Upper lobe of left lung (tissue), 6 donors: ENCODE results near the gene SLC10A1. TPM values are rescaled to one million over a fixed set of nuclear protein-coding genes. Genes with fewer than 3 reads are reported as not detected.

Source experiments
- ATAC-seq, 2 donors: fragments of 200-7000 bp; cut with Tn5 transposase; one replicate each; pipeline ENCODE4 v1.9.1; 2022; ENCODE audit warnings: mild to moderate bottlenecking in 2 of 2, moderate library complexity in 2 of 2; ENCODE audit not compliant: low FRiP score in 2 of 2
- DNase-seq, 2 donors: peaks; one replicate each; pipeline ENCODE4 v3.0.0-alpha.2; 2019 to 2020
- H3K27ac ChIP-seq, 4 donors: fragments of 200-600 bp; sonication (generic); one replicate each; pipeline ENCODE4 v1.5.1; 2016 to 2019
- H3K27me3 ChIP-seq, 4 donors: fragments of 200-600 bp; sonication (generic); one replicate each; pipeline ENCODE4 v1.5.1; 2017 to 2019
- H3K36me3 ChIP-seq, 4 donors: fragments of 200-600 bp; sonication (generic); one replicate each; pipeline ENCODE4 v1.5.1; 2016 to 2019
- H3K4me1 ChIP-seq, 4 donors: fragments of 200-600 bp; sonication (generic); one replicate each; pipeline ENCODE4 v1.5.1; 2018 to 2019
- H3K4me3 ChIP-seq, 4 donors: fragments of 200-600 bp; sonication (generic); one replicate each; pipeline ENCODE4 v1.5.1; 2017 to 2019; ENCODE audit warnings: mild to moderate bottlenecking in 2 of 4, moderate library complexity in 1 of 4
- H3K9me3 ChIP-seq, 4 donors: fragments of 200-600 bp; sonication (generic); one replicate each; pipeline ENCODE4 v1.5.1; 2018 to 2019
- CTCF ChIP-seq, 6 experiments: fragments of 450-650 bp in 4 of 6; fragments of 200-600 bp in 2 of 6; sonication (generic) in 2 of 6; IDR thresholded peaks; one replicate each; pipeline ENCODE4 v1.5.1; 2016 to 2019; ENCODE audit warnings: antibody characterized with exemption in 6 of 6
- EP300 ChIP-seq, 4 donors: sonication (generic); formaldehyde crosslinking; IDR thresholded peaks; one replicate each; pipeline ENCODE4 v1.5.1; 2017; ENCODE audit warnings: antibody characterized with exemption in 4 of 4, control low read depth in 2 of 4
- POLR2A ChIP-seq, 4 donors: fragments of 450-650 bp; IDR thresholded peaks; one replicate each; pipeline ENCODE4 v1.5.1; 2016 to 2017; ENCODE audit warnings: antibody characterized with exemption in 4 of 4, mild to moderate bottlenecking in 2 of 4
- POLR2AphosphoS5 ChIP-seq, 2 donors: sonication (generic); formaldehyde crosslinking; IDR thresholded peaks; one replicate each; pipeline ENCODE4 v1.5.1; 2017; ENCODE audit warnings: antibody characterized with exemption in 2 of 2
- WGBS, 2 donors: methylation state at CpG; one replicate each; pipeline ENCODE4 v1.1.5; 2017 to 2018; 5-methylcytosine and 5-hydroxymethylcytosine counted together
- total RNA-seq, 6 donors: library from RNA; depleted of rRNA in 4 of 6; stranded (reverse); fragments of >200 nt in 4 of 6; gene quantifications; one replicate each; pipeline versions ENCODE4 v1.1.0 to v1.2.1, GENCODE V29; 2016 to 2021
- donor health status: DM: no; HTN: no; CAD: no; lungs with moderate emphysema.
- donor health status: DM: no; HTN: yes; CAD: no; lungs with severe emphysema.

The SLC10A1 gene
- total RNA-seq, 6 donors from 2014 or later, result not detected

GRCh38 chr14:69812711-69813110 is 15.7 kb upstream of the SLC10A1 start:
- H3K4me3 ChIP-seq, result no peak overlapping the region
- no peak for TF ChIP-seq EP300 (IDR thresholded peaks at IDR 0.05)
- TF ChIP-seq POLR2AphosphoS5 (IDR thresholded peaks at IDR 0.05), result no peak
- TF ChIP-seq POLR2A (IDR thresholded peaks at IDR 0.05), result no peak
- no peak for TF ChIP-seq CTCF (IDR thresholded peaks at IDR 0.05)
- DNase-seq, result no peak
- no peak for ATAC-seq
- no peak overlapping the region for H3K27ac ChIP-seq
- no peaks in the 10 kb centered on the region for H3K9me3 ChIP-seq
- 70 to 78% methylated on average over 9 of the region's 9 CpGs for WGBS, 2 donors
- H3K27me3 ChIP-seq, result no peaks in the 10 kb centered on the region
- no peaks in the 10 kb centered on the region for H3K36me3 ChIP-seq
- no peaks in the 10 kb centered on the region for H3K4me1 ChIP-seq

GRCh38 chr14:69811868-69812252 is 14.8 kb upstream of the SLC10A1 start:
- TF ChIP-seq POLR2AphosphoS5 (IDR thresholded peaks at IDR 0.05), result no peak
- TF ChIP-seq POLR2A (IDR thresholded peaks at IDR 0.05), result no peak
- no peak for TF ChIP-seq CTCF (IDR thresholded peaks at IDR 0.05)
- no peak for TF ChIP-seq EP300 (IDR thresholded peaks at IDR 0.05)

GRCh38 chr14:69811227-69811867 is 14.3 kb upstream of the SLC10A1 start:
- H3K36me3 ChIP-seq, result no peaks in the 10 kb centered on the region
- DNase-seq, result no peak
- ATAC-seq, result peak in 1 of 2 donors; percentile 15

More at GRCh38 chr14:69811868-69812252, 14.8 kb upstream of the SLC10A1 start:
- ATAC-seq (no peak), DNase-seq (no peak)
- H3K27ac ChIP-seq, result no peak overlapping the region
- H3K9me3 ChIP-seq, result no peaks in the 10 kb centered on the region
- WGBS, 2 donors, result 91 to 92% methylated on average over 10 of the region's 10 CpGs
- no peaks in the 10 kb centered on the region for H3K4me1 ChIP-seq
- H3K4me3 ChIP-seq, result no peak overlapping the region
- no peaks in the 10 kb centered on the region for H3K27me3 ChIP-seq
- H3K36me3 ChIP-seq, result no peaks in the 10 kb centered on the region

GRCh38 chr14:69808919-69809808 is 12.1 kb upstream of the SLC10A1 start:
- ATAC-seq (no peak), DNase-seq (no peak)
- TF ChIP-seq POLR2AphosphoS5 (IDR thresholded peaks at IDR 0.05), result no peak
- TF ChIP-seq POLR2A (IDR thresholded peaks at IDR 0.05), result no peak
- no peak for TF ChIP-seq EP300 (IDR thresholded peaks at IDR 0.05)
- TF ChIP-seq CTCF (IDR thresholded peaks at IDR 0.05), result no peak
- no peak overlapping the region for H3K27ac ChIP-seq
- no peaks in the 10 kb centered on the region for H3K27me3 ChIP-seq
- 81 to 86% methylated on average over 12 of the region's 12 CpGs for WGBS, 2 donors
- no peaks in the 10 kb centered on the region for H3K36me3 ChIP-seq
- H3K4me3 ChIP-seq, result no peak overlapping the region
- H3K9me3 ChIP-seq, result no peaks in the 10 kb centered on the region
- no peaks in the 10 kb centered on the region for H3K4me1 ChIP-seq

More at GRCh38 chr14:69811227-69811867, 14.3 kb upstream of the SLC10A1 start:
- Histone ChIP-seq H3K27ac (no peak overlapping the region), H3K9me3 (no peaks in the 10 kb centered on the region), H3K27me3 (no peaks in the 10 kb centered on the region), H3K4me1 (no peaks in the 10 kb centered on the region), H3K4me3 (no peak overlapping the region)
- WGBS, 2 donors, result 76% methylated on average over 13 of the region's 13 CpGs
- TF ChIP-seq EP300 (IDR thresholded peaks at IDR 0.05) (no peak), CTCF (IDR thresholded peaks at IDR 0.05) (no peak), POLR2AphosphoS5 (IDR thresholded peaks at IDR 0.05) (no peak), POLR2A (IDR thresholded peaks at IDR 0.05) (no peak)
